Eye (tissue), 1 donor: ENCODE results near the gene MUC13.

ENCODE experiments used
- DNase-seq: peaks from one replicate; pipeline ENCODE4 v3.0.0-alpha.2; 2015

Gene MUC13

GRCh38 chr3:124895756-124896155 lies 38.8 kb downstream of the MUC13 start:
- DNase-seq: no peak

GRCh38 chr3:124893526-124893925 lies 41.0 kb downstream of the MUC13 start:
- DNase-seq: no peak

GRCh38 chr3:124890573-124891190 lies 43.9 kb downstream of the MUC13 start:
- no peak for DNase-seq

DNA sequence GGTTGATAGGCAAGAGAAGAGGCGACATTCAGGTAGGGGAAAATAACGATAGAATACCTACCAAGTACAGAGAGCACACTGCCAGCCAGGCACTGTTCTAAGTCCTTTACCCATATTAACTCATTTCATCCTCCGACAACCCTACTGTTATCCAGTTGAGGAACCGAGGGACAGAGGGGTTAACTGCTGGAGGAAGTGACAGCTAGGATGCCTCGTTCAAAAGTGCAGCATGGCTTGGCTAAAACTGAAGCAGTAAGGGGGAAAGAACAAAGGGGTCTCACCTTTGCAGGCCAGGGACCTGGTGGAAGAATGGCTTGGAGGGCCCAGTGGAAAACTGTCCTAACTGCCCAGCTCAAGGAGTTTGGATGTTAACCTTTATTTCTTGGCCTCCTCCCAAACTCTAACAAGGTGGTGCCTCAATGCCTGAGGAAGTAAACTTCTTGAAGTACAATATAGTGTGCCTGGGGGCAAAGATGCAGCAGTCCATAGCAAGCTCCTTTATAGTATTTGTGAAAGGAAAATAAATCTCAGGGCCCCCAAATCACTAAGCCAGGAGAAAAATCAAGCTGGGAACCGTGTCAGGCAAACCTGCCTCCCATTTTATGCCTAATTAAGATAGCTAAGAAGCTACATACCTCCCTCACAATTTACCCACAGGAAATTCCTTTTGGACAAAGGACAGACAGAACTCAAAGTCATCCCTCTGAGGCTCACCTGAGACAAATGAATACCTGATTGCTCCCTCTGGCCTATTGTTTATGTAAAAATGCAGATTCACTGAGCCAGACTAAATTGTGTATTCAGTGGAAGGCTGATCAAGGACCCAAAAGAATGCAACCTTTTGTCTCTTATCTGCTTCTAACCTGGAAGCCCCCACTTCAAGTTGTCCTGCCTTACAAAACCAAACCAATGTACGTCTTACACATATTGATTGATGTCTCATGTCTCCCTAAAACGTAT lies 45.8 kb downstream of the MUC13 start:
- no peak for DNase-seq

GRCh38 chr3:124887932-124888298 lies 46.6 kb downstream of the MUC13 start:
- DNase-seq: no peak

- DNase-seq: peak; percentile 89
Observed at GRCh38 chr3:124887177-124887931, 47.2 kb downstream of the MUC13 start, which contains the start of gene ITGB5. Gene ITGB5 (minus strand): TSS chr3:124887365. CDS start chr3:124887000, 365 bp downstream.

DNA sequence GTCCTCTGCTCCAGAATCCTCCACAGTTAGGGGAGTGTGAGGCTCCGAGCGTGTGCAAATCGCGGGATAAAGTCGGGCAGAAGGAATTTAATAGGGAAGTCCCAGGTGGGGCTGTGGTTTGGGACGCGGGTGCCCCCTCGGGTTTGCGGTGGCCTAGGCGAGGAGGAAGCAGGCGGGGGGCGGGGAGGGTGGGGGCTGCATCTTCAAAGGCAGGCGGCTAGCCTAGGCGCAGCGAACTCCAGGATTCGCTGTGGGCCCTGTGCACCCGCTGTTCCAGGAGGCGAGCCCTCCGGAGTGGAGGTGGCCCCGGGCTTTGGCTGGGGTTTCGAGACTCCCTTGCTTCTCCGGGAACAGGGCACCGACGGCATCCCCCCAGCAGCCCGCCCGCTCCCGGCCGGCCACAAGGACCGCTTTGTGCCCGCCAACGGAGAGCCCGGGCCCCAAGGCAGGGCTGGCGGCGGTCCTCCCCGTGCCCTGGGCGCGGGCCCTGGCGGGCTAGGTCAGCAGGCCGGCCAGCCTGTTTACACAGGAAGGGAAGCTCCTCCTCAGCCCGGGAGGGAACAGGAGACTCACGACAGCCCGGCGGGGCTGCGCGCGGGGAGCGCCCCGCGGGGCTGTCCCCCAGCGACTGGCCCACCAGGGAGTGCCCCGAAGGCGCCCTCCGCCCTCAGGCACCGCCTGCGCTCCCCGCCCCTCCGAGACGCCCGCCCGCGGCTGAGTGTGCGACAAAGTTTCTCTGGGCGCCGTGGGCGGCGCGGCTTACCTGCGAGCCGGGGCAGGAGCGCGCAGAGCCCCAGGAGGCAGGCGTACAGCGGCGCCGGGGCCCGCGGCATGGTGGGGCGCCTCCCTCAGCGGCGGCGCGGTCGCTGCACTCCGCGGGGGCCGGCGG lies 48.1 kb downstream of the MUC13 start:
- peak; percentile 78 for DNase-seq

GRCh38 chr3:124885466-124886167 lies 48.9 kb downstream of the MUC13 start:
- no peak for DNase-seq

GRCh38 chr3:124884474-124885101 lies 50.0 kb downstream of the MUC13 start:
- no peak for DNase-seq

DNA sequence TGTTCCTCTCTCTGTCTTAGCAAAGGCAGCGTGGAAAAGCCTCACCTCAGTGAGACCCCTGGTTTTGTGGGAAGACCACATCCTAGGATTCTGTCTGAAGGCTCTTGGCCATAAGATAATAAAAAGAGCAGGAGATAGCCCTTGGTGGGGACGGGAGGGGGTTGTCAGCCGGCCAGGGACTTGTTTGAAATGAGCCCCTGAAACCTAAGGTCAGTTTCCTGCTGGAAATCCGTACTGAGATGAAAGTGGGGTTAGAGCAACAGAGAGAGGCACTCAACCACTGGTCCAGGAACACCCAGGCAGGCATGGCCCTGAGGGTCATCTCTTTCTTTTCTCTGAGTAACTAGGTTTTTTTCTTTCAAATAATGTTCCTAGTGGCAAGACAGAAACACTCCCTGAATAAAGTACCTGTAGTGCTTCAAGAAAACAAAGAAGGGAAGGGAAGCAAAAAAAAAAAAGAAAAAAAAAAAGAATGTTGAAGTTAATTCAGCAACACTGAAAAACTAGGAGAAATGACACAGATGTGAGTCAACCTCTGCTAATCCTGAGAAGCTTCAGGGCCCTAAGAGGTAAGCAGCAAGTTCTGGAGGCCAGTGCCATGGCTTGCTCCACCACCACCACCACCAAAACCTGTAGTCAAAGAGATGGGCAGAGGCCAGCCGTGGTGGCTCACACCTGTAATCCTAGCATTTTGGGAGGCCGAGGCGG lies 50.6 kb downstream of the MUC13 start:
- DNase-seq: no peak

DNA sequence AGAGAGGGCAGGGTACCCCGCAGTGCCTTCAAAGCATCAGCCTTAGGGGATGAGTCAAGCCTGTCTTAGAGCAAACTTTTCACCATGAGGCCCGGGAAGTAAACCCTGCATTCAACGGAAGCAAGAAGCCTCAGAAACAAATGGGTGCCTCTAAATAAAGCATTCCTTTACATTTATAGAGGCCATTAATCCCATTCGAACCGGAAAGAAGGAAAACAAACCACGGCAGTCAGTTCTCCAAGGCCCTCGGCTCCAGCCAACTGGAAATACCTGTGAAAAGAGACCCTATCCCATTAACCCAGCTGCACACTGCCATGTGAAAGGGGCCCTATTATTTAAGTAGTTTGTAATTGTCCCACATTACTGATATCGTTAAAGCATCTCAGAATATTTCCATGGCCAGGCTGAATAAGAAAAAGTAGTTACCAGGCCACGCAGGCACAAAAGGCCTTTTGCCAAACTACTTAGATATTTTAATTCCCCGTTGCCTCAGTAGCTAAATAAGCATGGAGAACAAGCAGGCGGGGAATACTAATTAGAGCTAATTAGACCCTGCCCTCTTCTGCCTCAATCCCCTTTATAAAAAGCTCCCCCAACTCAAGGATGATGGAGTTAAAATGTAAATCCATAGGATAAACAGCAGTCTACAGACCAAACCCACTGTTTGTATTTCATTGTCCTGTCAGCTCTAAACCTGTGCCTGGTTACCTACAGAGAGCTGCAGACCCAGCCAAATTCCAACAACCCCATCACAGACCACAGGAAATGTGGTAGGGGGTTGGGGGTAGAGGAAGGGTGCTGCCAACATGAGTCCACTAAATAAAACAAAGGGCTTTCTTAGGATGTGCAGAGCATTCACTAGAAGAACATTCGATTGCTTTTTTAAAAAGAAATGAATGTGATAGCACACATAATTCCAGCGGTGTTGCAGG lies 51.5 kb downstream of the MUC13 start:
- DNase-seq: peak; percentile 29

- no peak for DNase-seq
Observed at GRCh38 chr3:124881976-124882697, 52.4 kb downstream of the MUC13 start.

DNA sequence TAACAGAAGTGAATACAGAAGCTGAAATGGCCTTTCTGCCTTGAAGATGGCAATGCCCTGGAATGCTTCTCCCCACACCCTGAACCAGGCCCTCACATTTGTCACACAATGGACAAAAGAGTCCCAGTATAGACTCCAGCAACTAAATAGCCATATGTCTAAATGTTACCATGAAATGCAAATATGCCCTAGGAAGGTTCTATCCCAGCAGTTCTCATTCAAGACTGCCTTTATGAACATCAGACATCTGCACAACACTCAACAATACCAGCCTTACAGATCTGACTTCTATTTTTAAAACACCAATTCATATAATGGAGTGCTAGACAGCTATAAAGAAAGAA lies 55.2 kb downstream of the MUC13 start:
- DNase-seq: no peak

DNA sequence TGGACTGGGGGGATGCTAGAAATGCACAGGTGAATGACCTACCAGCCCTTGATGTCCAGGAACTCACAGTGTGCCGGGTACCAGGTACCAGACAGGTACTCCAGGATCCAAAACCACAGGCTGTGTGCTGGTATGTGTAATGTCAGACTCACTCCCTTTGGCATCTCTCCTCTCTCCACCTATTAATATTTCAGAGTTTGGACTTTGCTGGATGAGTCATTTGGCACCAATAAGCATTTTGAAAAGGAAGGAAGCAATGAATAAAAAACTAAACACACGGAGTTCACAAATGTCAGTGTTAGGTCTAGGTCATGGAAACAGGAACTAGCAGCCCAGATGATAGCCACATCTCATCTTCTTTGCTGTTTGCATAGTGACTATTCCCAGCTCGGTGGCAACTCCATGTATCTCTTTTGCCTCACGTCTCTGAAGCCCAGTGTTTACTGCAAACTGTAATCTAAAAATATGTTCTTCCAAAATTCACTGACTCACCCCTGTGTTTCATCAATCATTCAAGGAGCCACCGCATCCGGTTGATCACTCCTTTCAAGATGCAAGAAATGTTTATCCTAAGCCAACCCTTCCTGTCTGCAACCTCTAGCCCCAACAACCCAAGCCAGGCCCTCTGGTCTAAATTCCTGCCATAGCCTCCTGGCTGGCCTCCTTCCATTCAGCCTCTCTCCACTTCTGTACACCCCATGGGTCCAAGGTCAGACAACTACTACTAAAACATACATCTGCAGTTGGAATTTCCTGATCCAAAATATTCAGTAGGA lies 55.8 kb downstream of the MUC13 start:
- no peak for DNase-seq

- no peak for DNase-seq
Observed at GRCh38 chr3:124877674-124878073, 56.9 kb downstream of the MUC13 start.

- no peak for DNase-seq
Observed at GRCh38 chr3:124876401-124876878, 58.1 kb downstream of the MUC13 start.

DNA sequence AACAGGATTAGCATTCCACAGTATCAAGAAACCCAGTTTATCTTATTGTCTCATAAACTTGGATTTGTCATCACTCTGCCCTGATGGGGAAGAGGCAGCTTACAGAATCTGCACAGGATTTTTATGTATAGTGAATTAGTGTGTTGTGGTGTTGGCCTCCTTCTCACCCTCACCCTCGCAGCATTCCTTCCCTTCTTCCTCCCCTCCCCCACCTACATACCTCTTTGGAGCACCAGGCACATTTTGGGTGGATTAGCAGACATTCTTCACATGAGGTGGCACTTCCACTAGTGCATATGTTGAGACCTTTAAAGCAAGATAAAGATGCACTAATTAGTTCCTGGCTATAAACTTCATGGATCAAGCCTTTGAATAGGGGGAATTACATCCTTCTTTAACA lies 61.3 kb downstream of the MUC13 start:
- DNase-seq: no peak

- no peak for DNase-seq
Observed at GRCh38 chr3:124867511-124867910, 67.0 kb downstream of the MUC13 start.
